Stimulated activated CD4-positive, alpha-beta T cell treated with anti-CD3 and anti-CD28 coated beads, Interleukin-4, amount 100 ng/mL, for 4 hours (primary cell): ENCODE results near the gene MAP1LC3B2.

ENCODE experiments used
- DNase-seq, 2 experiments: peaks; one replicate each; pipeline ENCODE4 v3.0.0-alpha.2; 2020

The MAP1LC3B2 gene

GRCh38 chr12:116538076-116538591, 21.0 kb upstream of the MAP1LC3B2 start:
- DNase-seq: no peak

DNA sequence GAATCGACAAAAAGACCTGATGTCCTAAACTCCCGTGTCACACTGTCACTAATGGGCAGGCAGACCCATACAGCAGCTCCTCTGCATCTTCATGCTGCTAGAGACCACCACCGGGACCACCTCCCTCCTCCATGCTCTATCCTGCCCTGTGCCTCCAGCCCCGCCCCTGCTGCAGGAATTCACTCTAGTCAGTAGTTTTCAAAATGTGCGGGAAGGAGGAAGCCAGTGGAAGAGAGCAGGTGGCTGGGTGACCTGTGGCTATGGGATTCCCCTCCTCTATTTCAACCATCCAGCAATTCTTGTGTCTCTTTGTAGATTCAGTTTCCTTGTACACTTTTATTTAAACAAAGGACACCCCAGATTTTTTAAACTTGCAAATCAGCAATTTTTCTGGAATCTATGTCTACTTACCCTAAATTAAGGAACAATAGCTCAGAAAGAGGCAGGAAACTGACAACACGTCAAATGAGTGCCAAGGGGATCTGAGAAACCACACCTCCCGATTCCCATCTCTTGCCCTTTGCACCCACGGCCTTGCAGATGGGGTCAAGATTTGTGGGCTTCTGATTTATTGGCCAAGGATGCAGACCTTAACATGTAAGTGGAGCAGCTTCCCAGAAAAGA, 20.4 kb upstream of the MAP1LC3B2 start:
- DNase-seq: no peak

DNA sequence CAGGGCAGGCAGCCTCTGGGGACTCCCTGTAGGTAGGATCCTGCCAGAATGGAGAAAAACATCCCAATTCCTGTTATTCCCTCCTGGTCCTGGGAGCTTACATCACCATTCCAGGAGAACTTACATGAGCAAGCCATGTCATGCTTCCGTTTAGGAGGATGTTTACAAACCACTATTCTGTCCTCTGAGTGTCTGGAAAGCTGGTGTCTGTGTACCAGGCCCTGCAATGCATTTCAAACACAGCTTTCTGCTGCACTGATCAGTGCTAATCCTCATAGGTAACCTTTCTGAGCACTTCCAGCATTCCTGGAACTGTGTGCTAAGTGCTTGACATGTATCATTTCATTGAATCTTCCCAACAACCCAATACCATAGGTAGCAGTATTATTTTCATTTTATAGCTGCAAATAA, 19.8 kb upstream of the MAP1LC3B2 start:
- DNase-seq: no peak

DNA sequence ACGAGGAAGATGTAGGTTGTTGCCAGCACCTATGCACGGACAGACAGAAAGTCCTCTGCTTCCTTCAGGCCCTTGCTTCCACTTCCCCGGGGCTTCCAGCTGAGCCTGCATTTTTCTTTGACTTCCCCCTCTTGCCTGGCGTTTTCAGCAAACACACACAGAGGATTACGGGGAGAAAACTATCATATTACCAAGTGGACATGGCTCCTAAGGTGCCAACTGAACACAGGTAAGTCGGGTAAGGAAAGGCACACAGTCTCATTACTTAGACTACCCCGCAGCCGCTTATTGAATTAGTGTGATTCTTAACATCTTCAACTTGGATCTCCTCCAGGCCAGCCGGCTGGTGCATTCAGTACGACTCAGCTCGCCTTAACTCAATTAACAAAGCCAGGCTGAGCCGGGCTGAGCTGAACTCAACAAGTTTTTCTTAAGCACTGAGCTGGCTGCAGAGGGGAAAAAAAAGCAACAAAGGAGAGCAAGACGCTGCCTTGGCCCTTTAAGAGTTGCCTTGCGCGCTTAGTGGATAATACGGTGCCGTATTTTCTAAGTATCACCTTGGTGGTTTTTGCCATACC, 19.2 kb upstream of the MAP1LC3B2 start:
- no peak for DNase-seq

DNA sequence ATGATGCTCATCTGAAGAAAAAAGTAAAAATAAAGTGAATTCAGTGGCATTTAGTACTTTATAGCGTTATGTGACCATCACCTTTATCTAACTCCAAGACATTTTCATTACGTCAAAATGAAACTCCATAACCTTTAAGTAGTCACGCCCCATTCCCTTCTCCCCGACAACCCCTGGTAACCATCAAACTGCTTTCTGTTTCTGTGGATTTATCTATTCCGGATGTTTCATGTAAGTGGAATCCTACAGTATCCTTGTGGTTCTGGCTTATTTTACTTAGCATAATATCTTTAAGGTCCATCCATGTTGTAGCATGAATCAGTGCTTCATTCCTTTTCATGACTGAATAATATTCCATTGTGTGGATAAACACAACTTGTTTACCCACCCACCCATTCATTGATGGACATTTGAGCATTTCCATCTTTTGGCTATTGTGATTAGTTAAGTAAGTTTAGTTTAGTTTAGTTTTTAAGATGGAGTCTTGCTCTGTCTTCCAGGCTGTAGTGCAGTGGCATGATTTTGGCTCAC, 18.5 kb upstream of the MAP1LC3B2 start:
- no peak for DNase-seq

- no peak for DNase-seq
Measured at GRCh38 chr12:116541547-116542344, 17.4 kb upstream of the MAP1LC3B2 start.

DNA sequence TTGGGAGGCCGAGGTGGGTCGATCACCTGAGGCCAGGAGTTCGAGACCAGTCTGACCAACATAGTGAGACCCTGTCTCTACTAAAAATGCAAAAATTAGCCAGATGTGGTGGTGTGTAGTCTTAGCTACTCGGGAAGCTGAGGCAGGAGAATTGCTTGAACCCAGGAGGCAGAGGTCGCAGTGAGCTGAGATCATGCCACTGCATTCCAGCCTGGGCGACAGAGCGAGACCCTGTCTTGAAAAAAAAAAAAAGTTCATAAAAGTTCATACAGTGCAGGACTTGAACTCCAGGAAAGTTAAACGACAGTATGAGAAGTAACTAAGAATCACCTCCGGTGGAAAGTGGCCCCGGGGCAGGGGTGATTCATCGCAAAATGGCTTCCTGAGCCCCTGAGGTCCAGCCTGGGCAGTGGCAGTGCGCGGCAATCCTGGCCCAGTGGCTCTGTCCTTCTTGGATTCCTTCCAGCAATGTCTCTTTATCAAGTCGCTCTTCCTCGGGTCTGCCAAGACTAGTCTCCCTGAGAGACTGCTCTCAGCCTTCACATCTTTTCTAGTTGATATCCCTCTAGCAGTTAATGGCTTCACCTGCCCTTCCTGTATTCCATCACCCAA, 16.7 kb upstream of the MAP1LC3B2 start:
- no peak for DNase-seq

GRCh38 chr12:116544656-116545055, 14.5 kb upstream of the MAP1LC3B2 start:
- no peak for DNase-seq

DNA sequence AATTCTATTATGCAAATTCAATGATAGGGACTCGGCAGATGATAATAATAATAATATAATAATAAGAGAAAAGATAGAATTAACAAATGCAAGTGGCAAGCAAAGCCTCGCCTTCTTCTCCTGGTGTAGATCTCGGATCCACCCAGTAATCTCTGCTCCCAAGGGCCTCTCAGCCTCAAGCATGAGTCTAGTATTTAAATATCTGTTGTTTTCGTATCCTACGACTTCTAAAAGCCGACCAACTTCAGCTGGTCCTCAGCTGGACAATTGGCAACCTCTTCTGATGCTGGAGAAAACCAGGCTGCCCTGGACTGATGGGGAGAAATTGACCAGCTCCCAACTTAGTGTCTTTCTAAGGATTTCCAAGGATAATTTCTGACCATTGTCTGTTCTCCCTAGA, 14.0 kb upstream of the MAP1LC3B2 start:
- no peak for DNase-seq

GRCh38 chr12:116545936-116546335, 13.2 kb upstream of the MAP1LC3B2 start:
- DNase-seq: no peak

DNA sequence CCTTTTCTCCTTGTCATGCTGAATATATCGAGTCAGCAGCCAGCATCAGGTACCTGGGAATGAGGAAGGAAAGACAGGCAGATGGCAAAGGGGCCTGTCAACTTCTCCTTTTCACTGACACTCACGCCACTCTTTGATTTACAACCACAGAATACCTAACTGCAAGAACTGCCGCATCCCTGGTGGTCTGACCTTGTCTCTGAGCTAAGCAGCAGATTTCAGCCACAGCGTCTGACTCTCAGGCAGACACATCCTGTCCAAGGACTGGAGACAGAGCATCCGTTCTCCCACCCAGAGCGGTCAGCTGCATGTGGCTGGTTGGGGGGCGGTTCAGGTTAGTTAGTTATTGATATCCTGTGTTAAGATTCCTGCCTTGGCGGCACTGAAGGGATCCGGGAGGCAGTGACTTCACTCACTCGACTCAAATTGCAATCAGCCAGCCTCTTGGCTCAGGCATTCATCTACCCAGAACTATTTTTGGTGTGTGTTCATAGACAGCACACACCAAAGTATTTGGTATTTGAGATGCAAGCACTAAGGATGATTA, 11.2 kb upstream of the MAP1LC3B2 start:
- DNase-seq: no peak

DNA sequence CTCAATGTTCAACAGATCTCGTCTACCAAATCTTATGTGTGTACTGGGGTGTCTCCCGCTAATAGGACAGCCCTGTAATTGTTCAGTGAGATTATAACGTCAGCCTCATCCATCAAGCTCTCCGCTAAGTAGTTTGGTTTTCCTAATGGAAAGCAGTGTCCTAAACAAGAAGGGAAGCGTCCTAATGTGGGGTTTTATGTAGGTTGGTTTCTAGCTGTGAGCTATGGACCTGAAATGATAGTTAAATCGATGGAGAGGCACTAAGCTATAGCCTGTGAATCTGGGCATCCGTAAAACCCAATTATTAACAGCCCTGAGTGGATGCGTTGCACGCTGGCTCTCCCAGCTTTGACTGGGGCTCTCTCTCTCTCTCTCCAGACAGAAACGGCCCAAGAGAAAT, 9.2 kb upstream of the MAP1LC3B2 start:
- DNase-seq: no peak

DNA sequence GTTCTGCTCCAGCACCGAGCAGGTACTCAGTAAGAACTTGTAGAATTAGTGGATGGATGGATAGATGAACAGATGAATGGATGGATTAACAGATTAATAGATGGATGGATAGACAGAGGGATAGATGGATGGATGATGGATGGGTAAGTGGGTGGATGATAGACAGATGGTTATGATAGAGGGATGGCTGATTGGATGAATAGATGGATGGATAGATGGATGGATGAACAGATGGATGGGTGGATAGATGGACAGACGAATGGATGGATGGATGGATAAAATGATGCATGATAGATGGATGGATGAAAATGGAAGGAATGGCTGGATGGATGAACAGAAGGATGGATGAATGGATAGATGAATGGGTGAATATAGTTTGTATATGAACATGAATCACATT, 8.0 kb upstream of the MAP1LC3B2 start:
- no peak for DNase-seq

GRCh38 chr12:116551619-116551951, 7.6 kb upstream of the MAP1LC3B2 start:
- no peak for DNase-seq

- DNase-seq: no peak
Measured at GRCh38 chr12:116551952-116552772, 7.0 kb upstream of the MAP1LC3B2 start.

GRCh38 chr12:116552773-116553373, 6.3 kb upstream of the MAP1LC3B2 start:
- no peak for DNase-seq

GRCh38 chr12:116556356-116556952, 2.7 kb upstream of the MAP1LC3B2 start:
- DNase-seq: no peak

GRCh38 chr12:116556964-116557698, 2.0 kb upstream of the MAP1LC3B2 start:
- DNase-seq: no peak

- DNase-seq: no peak
Measured at GRCh38 chr12:116558280-116559161, 660 bp upstream of the MAP1LC3B2 start.
